Naive thymus-derived CD8-positive, alpha-beta T cell (primary cell): ENCODE results near the gene MGAT2. TPM values are rescaled to one million over a fixed set of nuclear protein-coding genes. Genes with fewer than 3 reads are reported as not detected.

Experiments
- ATAC-seq, 2 donors: fragments of 150-1000 bp; cut with Tn5 transposase in 1 of 2; sonication (Bioruptor Pico), chemical (Tn5 transposase) in 1 of 2; 1 replicate in 1 of 2; 2 replicates in 1 of 2; pipeline ENCODE4 v1.10.0; 2021; ENCODE audit warnings: mild to moderate bottlenecking in 2 of 2, moderate library complexity in 2 of 2
- POLR2A ChIA-PET: fragments of 350-600 bp; sonication (Branson Sonifier 250); formaldehyde crosslinking; loops from one replicate; lab custom pipeline; 2021; ENCODE audit warnings: antibody characterized with exemption; lab: Charles Lee
- DNase-seq, 10 donors: peaks; one replicate each; pipeline versions ENCODE4 v3.0.0 to v3.0.0-alpha.2; 2020 to 2022
- H3K27ac Mint-ChIP-seq, 10 donors: one replicate each; pipeline ENCODE4 v1.8.0; 2020 to 2022; ENCODE audit warnings: mild to moderate bottlenecking in 10 of 10, mixed read lengths in 10 of 10, moderate library complexity in 4 of 10, inconsistent platforms in 1 of 10
- H3K27me3 Mint-ChIP-seq, 5 donors: one replicate each; pipeline ENCODE4 v1.8.0; 2021 to 2022; ENCODE audit warnings: mixed read lengths in 5 of 5
- H3K36me3 Mint-ChIP-seq, 3 donors: one replicate each; pipeline ENCODE4 v1.8.0; 2020 to 2022; ENCODE audit warnings: mixed read lengths in 3 of 3, mild to moderate bottlenecking in 2 of 3, inconsistent platforms in 1 of 3
- H3K4me1 Mint-ChIP-seq, 4 donors: one replicate each; pipeline ENCODE4 v1.8.0; 2021 to 2022; ENCODE audit warnings: mixed read lengths in 4 of 4
- H3K4me3 Mint-ChIP-seq, 10 donors: one replicate each; pipeline ENCODE4 v1.8.0; 2020 to 2022; ENCODE audit warnings: mild to moderate bottlenecking in 10 of 10, mixed read lengths in 10 of 10, moderate library complexity in 6 of 10, inconsistent platforms in 1 of 10
- H3K9me3 Mint-ChIP-seq, 9 donors: one replicate each; pipeline ENCODE4 v1.8.0; 2020 to 2022; ENCODE audit warnings: mixed read lengths in 9 of 9, mild to moderate bottlenecking in 3 of 9, inconsistent platforms in 1 of 9, moderate library complexity in 1 of 9
- polyA plus RNA-seq, 3 donors: library from polyadenylated mRNA; unstranded; fragments of 300-500 nt; fragmentation: Illumina TruSeq; gene quantifications; one replicate each; pipeline ENCODE4 v1.2.3, GENCODE V29; 2021
- total RNA-seq, 8 experiments: library from RNA in 2 of 8; stranded (reverse) in 2 of 8; gene quantifications; one replicate each; pipeline ENCODE4 v1.2.3 and lab custom pipeline; 2021 to 2026

The MGAT2 gene
- total and polyA plus RNA-seq, 5 experiments from 2014 or later = 15.8 to 26.9 (median 24.9) TPM

- Mint-ChIP-seq H3K4me3 (peak within 1 kb of the TSS; percentile 89 to 99 (median 94)), H3K9me3 (peaks cover 0 to 6% (median 0%) of the 10 kb centered on the region in 9 donors), H3K4me1 (peaks cover 21 to 55% (median 46%) of the 10 kb centered on the region in 4 donors), H3K27me3 (peaks cover 0 to 9% (median 0%) of the 10 kb centered on the region in 5 donors), H3K27ac (peak within 1 kb of the TSS; percentile 97 to 100 (median 99)), H3K36me3 (peaks cover 5 to 52% (median 19%) of the 10 kb centered on the region in 3 donors)
- ATAC-seq (peak; percentile 85 to 87), DNase-seq (peak; percentile 87 to 99 (median 98))
- POLR2A ChIA-PET = interaction anchor here (0.6 to 4.8 kb wide), 25 partner anchors 8 to 1509 kb away, joined by 3 to 112 read pairs (median 4); partner anchors contain the start of genes DNAAF2, KLHDC2, LRR1 and MGAT2
Measured at GRCh38 chr14:49585803-49586672, 34.6 kb upstream of the MGAT2 start, which contains the start of gene RPS29. Gene RPS29 (minus strand): TSS chr14:49586380. CDS start chr14:49586346, 34 bp downstream.

DNA sequence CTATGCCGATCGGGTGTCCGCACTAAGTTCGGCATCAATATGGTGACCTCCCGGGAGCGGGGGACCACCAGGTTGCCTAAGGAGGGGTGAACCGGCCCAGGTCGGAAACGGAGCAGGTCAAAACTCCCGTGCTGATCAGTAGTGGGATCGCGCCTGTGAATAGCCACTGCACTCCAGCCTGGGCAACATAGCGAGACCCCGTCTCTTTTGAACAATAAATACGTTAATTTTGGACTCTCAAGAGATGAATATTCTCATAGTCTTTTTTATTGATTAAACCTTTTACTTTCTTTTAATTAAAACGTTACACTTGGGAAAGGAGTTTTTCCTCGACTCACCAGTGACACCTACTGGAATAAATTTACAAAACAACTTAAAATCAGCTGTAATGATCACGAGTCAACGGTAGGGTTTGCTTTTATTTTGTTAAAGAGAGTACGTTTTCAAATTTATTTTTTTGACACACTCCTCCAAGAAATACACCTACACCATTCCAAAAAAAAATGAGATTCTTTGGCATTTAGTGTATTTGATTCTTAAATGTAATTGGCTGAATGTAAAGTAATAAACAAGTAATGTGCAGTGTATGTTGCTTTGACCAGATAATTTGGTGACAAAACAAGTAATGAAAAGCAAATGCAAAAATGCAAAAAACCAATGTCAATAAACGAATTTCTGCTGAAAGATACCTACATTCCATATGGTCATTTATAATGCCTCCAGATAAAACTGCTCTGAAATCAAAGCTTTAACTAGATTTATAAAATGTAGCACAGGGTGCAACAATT is 33.7 kb upstream of the MGAT2 start:
- peak; percentile 22 to 42 for ATAC-seq
- POLR2A ChIA-PET = interaction anchor here (0.6 to 4.8 kb wide), 23 partner anchors 8 to 1508 kb away, joined by 3 to 112 read pairs (median 4); partner anchors contain the start of genes DNAAF2, KLHDC2, LRR1 and MGAT2

DNA sequence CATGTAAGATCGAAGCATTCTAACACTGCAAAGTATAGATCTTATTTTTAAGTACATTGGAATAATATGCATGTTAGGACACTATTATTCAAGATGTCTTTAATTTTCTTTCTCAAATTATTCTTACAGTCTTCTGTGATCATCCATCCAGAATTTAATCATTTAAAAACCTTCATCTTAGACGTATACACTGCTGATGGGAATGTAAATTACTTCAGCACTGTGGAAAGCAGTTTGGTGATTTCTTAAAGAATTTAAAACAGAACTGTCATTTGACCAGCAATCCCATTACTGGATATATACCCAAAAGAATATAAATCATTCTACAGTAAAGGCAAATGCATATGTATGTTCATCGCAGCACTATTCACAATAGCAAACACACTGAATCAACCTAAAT is 31.2 kb upstream of the MGAT2 start:
- H3K9me3 Mint-ChIP-seq = peaks cover 0 to 6% (median 0%) of the 10 kb centered on the region in 9 donors
- POLR2A ChIA-PET = interaction anchor here (0.8 to 1.5 kb wide), 2 partner anchors 31 to 45 kb away, joined by 3 to 9 read pairs; partner anchors contain the start of genes MGAT2 and RPL36AL
- H3K4me1 Mint-ChIP-seq = peaks cover 3 to 29% (median 17%) of the 10 kb centered on the region in 4 donors
- DNase-seq (no peak), ATAC-seq (no peak)
- no peak overlapping the region for H3K27ac Mint-ChIP-seq
- peaks cover 0 to 9% (median 0%) of the 10 kb centered on the region in 5 donors for H3K27me3 Mint-ChIP-seq
- no peak overlapping the region for H3K4me3 Mint-ChIP-seq
- peaks cover 5 to 19% (median 6%) of the 10 kb centered on the region in 3 donors for H3K36me3 Mint-ChIP-seq

More for the DNA sequence above, 33.7 kb upstream of the MGAT2 start:
- Mint-ChIP-seq H3K27me3 (peaks cover 0 to 9% (median 0%) of the 10 kb centered on the region in 5 donors), H3K36me3 (peaks cover 5 to 44% (median 18%) of the 10 kb centered on the region in 3 donors), H3K27ac (peak overlapping the region; percentile 97 to 100 (median 99)), H3K4me1 (peaks cover 13 to 46% (median 38%) of the 10 kb centered on the region in 4 donors), H3K4me3 (peak overlapping the region; percentile 89 to 99 (median 94)), H3K9me3 (peaks cover 0 to 6% (median 0%) of the 10 kb centered on the region in 9 donors)
- DNase-seq = peak in 6 of 10 donors; percentile 30 to 88 (median 75)

DNA sequence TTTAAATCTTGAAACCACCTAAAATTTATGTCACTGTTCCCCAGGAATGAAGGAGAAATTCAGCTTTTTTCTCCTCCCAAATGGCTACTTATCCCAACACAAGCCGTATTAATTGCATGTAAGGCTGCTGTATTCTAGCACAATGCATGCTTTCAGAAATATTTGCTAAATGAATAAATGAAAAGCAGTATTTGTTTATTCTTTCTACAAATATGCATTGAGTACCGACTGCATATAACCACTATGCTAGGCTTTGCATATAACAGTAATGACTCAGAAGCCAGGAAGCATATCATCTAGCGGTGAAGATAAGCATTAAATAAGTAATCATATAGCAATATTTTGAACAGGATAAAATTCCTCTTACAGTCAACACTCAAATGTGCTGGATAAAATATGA is 27.6 kb upstream of the MGAT2 start:
- H3K9me3 Mint-ChIP-seq = no peaks in the 10 kb centered on the region
- H3K4me1 Mint-ChIP-seq = peaks cover 0 to 36% (median 16%) of the 10 kb centered on the region in 4 donors
- ATAC-seq (no peak), DNase-seq (no peak)
- POLR2A ChIA-PET = no interaction called here
- no peaks in the 10 kb centered on the region for H3K36me3 Mint-ChIP-seq
- no peaks in the 10 kb centered on the region for H3K27me3 Mint-ChIP-seq
- no peak overlapping the region for H3K4me3 Mint-ChIP-seq
- no peak overlapping the region for H3K27ac Mint-ChIP-seq

GRCh38 chr14:49594347-49595091 is 26.1 kb upstream of the MGAT2 start:
- no peaks in the 10 kb centered on the region for H3K27me3 Mint-ChIP-seq
- no peak for ATAC-seq
- H3K4me3 Mint-ChIP-seq = no peak overlapping the region
- H3K9me3 Mint-ChIP-seq = no peaks in the 10 kb centered on the region
- peaks cover 1 to 41% (median 20%) of the 10 kb centered on the region in 4 donors for H3K4me1 Mint-ChIP-seq
- peak overlapping the region in 3 of 10 donors; percentile 23 to 74 (median 71) for H3K27ac Mint-ChIP-seq
- no peak for DNase-seq
- no peaks in the 10 kb centered on the region for H3K36me3 Mint-ChIP-seq
- POLR2A ChIA-PET = interaction anchor here (0.8 to 1.4 kb wide), 5 partner anchors 8 to 173 kb away, joined by 3 to 8 read pairs (median 3); partner anchors contain the start of genes MGAT2, RPL36AL and RPS29

GRCh38 chr14:49598189-49598484 is 22.5 kb upstream of the MGAT2 start:
- H3K4me3 Mint-ChIP-seq = peak overlapping the region; percentile 94 to 99 (median 98)
- no peaks in the 10 kb centered on the region for H3K9me3 Mint-ChIP-seq
- H3K27me3 Mint-ChIP-seq = no peaks in the 10 kb centered on the region
- POLR2A ChIA-PET = interaction anchor here (2.0 to 4.0 kb wide), 4 partner anchors 12 to 169 kb away, joined by 18 to 83 read pairs (median 44); partner anchors contain the start of genes DNAAF2, KLHDC2, MGAT2 and RPL36AL
- H3K27ac Mint-ChIP-seq = peak overlapping the region; percentile 96 to 100 (median 98)
- peaks cover 0 to 3% (median 0%) of the 10 kb centered on the region in 3 donors for H3K36me3 Mint-ChIP-seq
- ATAC-seq (no peak), DNase-seq (no peak)
- H3K4me1 Mint-ChIP-seq = peaks cover 5 to 53% (median 31%) of the 10 kb centered on the region in 4 donors

GRCh38 chr14:49598485-49599300 is 21.9 kb upstream of the MGAT2 start, which contains the start of gene LRR1:
Gene LRR1 (plus strand): TSS chr14:49598940. CDS start chr14:49599021, 81 bp downstream.
- POLR2A ChIA-PET = interaction anchor here (0.6 to 4.0 kb wide), 7 partner anchors 12 to 239 kb away, joined by 3 to 83 read pairs (median 18); partner anchors contain the start of genes DNAAF2, KLHDC2, MGAT2 and POLE2
- DNase-seq = peak; percentile 72 to 96 (median 84)
- peaks cover 0 to 3% (median 0%) of the 10 kb centered on the region in 3 donors for H3K36me3 Mint-ChIP-seq

DNA sequence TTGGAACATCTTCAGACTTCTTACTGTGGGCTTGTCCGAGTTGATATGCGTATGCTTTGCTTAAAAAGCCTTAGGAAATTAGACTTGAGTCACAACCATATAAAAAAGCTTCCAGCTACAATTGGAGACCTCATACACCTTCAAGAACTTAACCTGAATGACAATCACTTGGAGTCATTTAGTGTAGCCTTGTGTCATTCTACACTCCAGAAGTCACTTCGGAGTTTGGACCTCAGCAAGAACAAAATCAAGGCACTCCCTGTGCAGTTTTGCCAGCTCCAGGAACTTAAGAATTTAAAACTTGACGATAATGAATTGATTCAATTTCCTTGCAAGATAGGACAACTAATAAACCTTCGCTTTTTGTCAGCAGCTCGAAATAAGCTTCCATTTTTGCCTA is 13.0 kb upstream of the MGAT2 start:
- Mint-ChIP-seq H3K27ac (no peak overlapping the region), H3K36me3 (peaks cover 0 to 25% (median 1%) of the 10 kb centered on the region in 3 donors), H3K27me3 (no peaks in the 10 kb centered on the region), H3K4me3 (no peak overlapping the region), H3K9me3 (no peaks in the 10 kb centered on the region), H3K4me1 (peaks cover 0 to 7% (median 3%) of the 10 kb centered on the region in 4 donors)
- ATAC-seq = no peak
- POLR2A ChIA-PET = interaction anchor here (2.7 kb wide), 1 partner anchor 13 kb away, joined by 8 read pairs; the partner anchor contains the start of genes MGAT2 and RPL36AL
- no peak for DNase-seq

More at GRCh38 chr14:49598485-49599300, 21.9 kb upstream of the MGAT2 start, which contains the start of gene LRR1:
- H3K4me3 Mint-ChIP-seq = peak within 1 kb of the TSS; percentile 94 to 99 (median 98)
- H3K9me3 Mint-ChIP-seq = no peaks in the 10 kb centered on the region
- H3K27ac Mint-ChIP-seq = peak within 1 kb of the TSS; percentile 96 to 100 (median 98)
- peak; percentile 77 to 82 for ATAC-seq
- no peaks in the 10 kb centered on the region for H3K27me3 Mint-ChIP-seq
- H3K4me1 Mint-ChIP-seq = peaks cover 5 to 52% (median 31%) of the 10 kb centered on the region in 4 donors

GRCh38 chr14:49612251-49612650 is 8.3 kb upstream of the MGAT2 start:
- H3K27ac Mint-ChIP-seq = peak overlapping the region in 1 of 10 donors; percentile 55
- no peaks in the 10 kb centered on the region for H3K9me3 Mint-ChIP-seq
- ATAC-seq (no peak), DNase-seq (no peak)
- H3K4me1 Mint-ChIP-seq = peaks cover 0 to 8% (median 2%) of the 10 kb centered on the region in 4 donors
- POLR2A ChIA-PET = interaction anchor here (3.8 kb wide), 1 partner anchor 9 kb away, joined by 24 read pairs; the partner anchor contains the start of genes MGAT2 and RPL36AL
- no peak overlapping the region for H3K4me3 Mint-ChIP-seq
- H3K27me3 Mint-ChIP-seq = no peaks in the 10 kb centered on the region
- H3K36me3 Mint-ChIP-seq = peaks cover 0 to 20% (median 0%) of the 10 kb centered on the region in 3 donors

DNA sequence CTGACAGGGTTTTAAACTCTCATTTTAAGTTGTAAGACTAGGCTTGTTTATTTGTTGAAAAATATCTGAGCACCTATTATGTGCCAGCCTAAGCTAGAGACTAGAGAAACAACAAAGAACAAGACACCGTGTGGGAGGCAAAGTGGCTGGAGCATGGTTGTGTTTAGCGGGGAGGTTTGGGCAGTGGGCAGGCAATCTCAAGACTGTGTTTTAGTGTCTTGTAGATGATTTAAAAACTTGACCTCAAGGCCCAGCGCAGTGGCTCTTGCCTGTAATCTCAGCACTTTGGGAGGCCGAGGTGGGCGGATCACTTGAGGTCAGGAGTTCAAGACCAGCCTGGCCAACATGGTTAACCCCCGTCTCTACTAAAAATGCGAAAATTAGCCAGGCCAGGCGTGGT is 7.9 kb upstream of the MGAT2 start:
- POLR2A ChIA-PET = interaction anchor here (0.7 to 3.8 kb wide), 2 partner anchors 8 to 1685 kb away, joined by 3 to 24 read pairs; partner anchors contain the start of genes MGAT2 and RPL36AL
- ATAC-seq = no peak
- H3K4me3 Mint-ChIP-seq = no peak overlapping the region
- H3K4me1 Mint-ChIP-seq = peaks cover 2 to 13% (median 5%) of the 10 kb centered on the region in 4 donors
- DNase-seq = no peak
- peaks cover 0 to 23% (median 0%) of the 10 kb centered on the region in 3 donors for H3K36me3 Mint-ChIP-seq
- no peaks in the 10 kb centered on the region for H3K9me3 Mint-ChIP-seq
- H3K27ac Mint-ChIP-seq = peak overlapping the region in 1 of 10 donors; percentile 43
- H3K27me3 Mint-ChIP-seq = no peaks in the 10 kb centered on the region
